ENCODE measurements around the gene SUGCT. TPM values are rescaled to one million over a fixed set of nuclear protein-coding genes. Genes with fewer than 3 reads are reported as not detected.

Gene SUGCT
- total and polyA plus RNA-seq, 2 of the 13 experiments (the other 11 are each of a cell fraction or from before 2014, with no cell fraction given): 10.1 to 22.2 TPM

- TF ChIP-seq ARID5B (CRISPR knock-in tag; IDR thresholded peaks at IDR 0.05) (peak; percentile 67), MEIS1 (CRISPR knock-in tag; IDR thresholded peaks at IDR 0.05; ENCODE audit: borderline replicate concordance) (peak; percentile 28; the same call in 1 of the 2 replicates), NFE2L2 (IDR thresholded peaks at IDR 0.05; ENCODE audit: low read length) (no peak), ZNF232 (CRISPR knock-in tag; IDR thresholded peaks at IDR 0.05; ENCODE audit: borderline replicate concordance) (no peak), ZNF512B (CRISPR knock-in tag; IDR thresholded peaks at IDR 0.05; ENCODE audit: borderline replicate concordance) (no peak), RFX3 (CRISPR knock-in tag; IDR thresholded peaks at IDR 0.05) (no peak), MYPOP (CRISPR knock-in tag; IDR thresholded peaks at IDR 0.05) (no peak), ZNF256 (CRISPR knock-in tag; conservative IDR thresholded peaks at IDR 0.05) (no peak), ZNF574 (CRISPR knock-in tag; IDR thresholded peaks at IDR 0.05) (no peak), ZFY (CRISPR knock-in tag; IDR thresholded peaks at IDR 0.05) (no peak), FOXP1 (IDR thresholded peaks at IDR 0.05) (no peak), FOXP1 (CRISPR knock-in tag; IDR thresholded peaks at IDR 0.05) (peak; percentile 44; the same call in 1 of the 2 replicates), ZNF569 (CRISPR knock-in tag; IDR thresholded peaks at IDR 0.05; ENCODE audit: borderline replicate concordance) (no peak), MXD4 (CRISPR knock-in tag; IDR thresholded peaks at IDR 0.05) (no peak), EEA1 (CRISPR knock-in tag; IDR thresholded peaks at IDR 0.05; ENCODE audit: borderline replicate concordance) (no peak), ZBTB1 (CRISPR knock-in tag; IDR thresholded peaks at IDR 0.05; ENCODE audit: borderline replicate concordance) (no peak), SOX13 (IDR thresholded peaks at IDR 0.05) (no peak), SOX13 (CRISPR knock-in tag; conservative IDR thresholded peaks at IDR 0.05 in 1 of 2, IDR thresholded peaks at IDR 0.05 in 1 of 2) (peak in 1 of 2 experiments; percentile 75; a peak in 2 of 4 replicates), ZNF75D (CRISPR knock-in tag; IDR thresholded peaks at IDR 0.05; ENCODE audit: borderline replicate concordance) (no peak)
Measured at GRCh38 chr7:40760293-40760964, 625.6 kb downstream of the SUGCT start (continued).
